Fibroblast of skin of scalp (primary cell): ENCODE data around the gene MUC13.

Source experiments
- DNase-seq: peaks from one replicate; pipeline ENCODE4 v3.0.0-alpha.2; 2013

The MUC13 gene

GRCh38 chr3:124862006-124862405 lies 72.5 kb downstream of the MUC13 start:
- DNase-seq, result no peak

- DNase-seq, result no peak
Measured at GRCh38 chr3:124861041-124861440, 73.5 kb downstream of the MUC13 start.

GRCh38 chr3:124860599-124860998 lies 74.0 kb downstream of the MUC13 start:
- DNase-seq, result peak; percentile 98

- peak; percentile 79 for DNase-seq
Measured at GRCh38 chr3:124859025-124859424, 75.5 kb downstream of the MUC13 start.

- DNase-seq, result peak; percentile 71
Measured at GRCh38 chr3:124858275-124858674, 76.3 kb downstream of the MUC13 start.

GRCh38 chr3:124856677-124857076 lies 77.9 kb downstream of the MUC13 start:
- no peak for DNase-seq
